GM15510 (cell line): ENCODE data around the gene ACSS3.

Source experiments
- POLR2A ChIP-seq: IDR thresholded peaks from 3 replicates; pipeline ENCODE4 v1.6.1; 2011; ENCODE audit warnings: borderline replicate concordance; ENCODE audit not compliant: insufficient read length; ENCODE audit errors: extremely low read depth

Gene ACSS3

DNA sequence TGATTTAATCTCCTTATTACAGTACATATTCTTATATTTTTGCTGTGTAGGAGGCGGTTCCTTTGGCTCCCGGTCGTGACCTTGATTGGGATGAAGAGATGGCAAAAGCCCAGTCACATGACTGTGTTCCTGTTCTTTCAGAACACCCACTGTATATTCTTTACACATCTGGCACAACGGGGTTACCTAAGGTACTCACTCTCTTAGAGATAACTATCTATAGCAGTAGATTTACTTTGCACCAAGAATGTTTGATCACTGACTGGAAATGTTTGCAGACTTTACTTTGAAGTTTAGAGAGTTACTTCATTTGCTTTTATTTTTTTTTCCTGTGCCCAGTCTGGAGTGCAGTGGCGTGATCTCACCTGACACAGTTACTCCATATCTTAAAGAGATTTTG, 65.2 kb downstream of the ACSS3 start:
- TF ChIP-seq POLR2A: no peak

DNA sequence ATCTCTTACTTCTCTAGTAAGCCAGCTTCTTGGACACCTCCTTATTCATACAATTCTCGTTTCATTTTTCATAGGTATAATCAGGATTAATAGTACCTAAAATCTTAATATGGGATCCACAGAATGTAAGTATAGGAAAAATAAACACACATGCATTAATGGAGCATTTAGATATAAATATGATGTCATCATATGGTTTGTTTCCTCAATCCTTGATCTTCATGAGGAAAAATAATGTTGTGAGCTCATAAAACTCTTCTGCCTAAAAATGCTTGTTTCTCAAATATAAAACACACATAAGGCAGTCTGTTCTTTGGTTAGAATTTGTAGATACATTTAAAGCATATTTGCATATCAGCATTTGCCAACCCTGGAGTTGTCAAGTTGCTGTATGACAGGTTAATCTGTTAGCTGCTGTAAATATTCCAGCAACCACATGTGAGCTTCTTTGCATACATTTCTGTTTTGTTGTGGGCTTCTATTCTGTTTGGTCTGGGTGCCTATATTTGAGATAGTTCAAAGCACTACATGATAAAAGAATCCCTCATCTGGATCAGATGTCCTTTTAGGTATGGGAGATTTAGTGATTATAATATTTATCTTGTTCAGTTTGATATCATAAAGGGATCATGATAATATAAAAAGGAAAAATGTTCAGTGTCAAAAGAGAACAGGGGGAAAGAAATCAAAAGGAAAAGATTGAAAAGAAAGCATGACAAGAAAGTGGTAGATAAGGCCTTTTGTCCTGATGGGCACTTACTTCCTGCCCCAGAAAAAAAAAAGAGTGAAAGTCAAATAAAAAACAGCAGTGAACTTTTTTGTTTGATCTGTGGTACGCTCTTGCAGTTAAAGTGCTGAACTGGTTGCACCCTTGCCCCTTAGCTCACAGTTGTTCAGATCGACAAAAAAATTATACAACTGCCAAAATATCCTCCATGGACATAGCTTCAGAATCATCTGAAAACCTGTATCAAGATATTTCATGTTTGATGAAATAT, 68.6 kb downstream of the ACSS3 start:
- no peak for TF ChIP-seq POLR2A

DNA sequence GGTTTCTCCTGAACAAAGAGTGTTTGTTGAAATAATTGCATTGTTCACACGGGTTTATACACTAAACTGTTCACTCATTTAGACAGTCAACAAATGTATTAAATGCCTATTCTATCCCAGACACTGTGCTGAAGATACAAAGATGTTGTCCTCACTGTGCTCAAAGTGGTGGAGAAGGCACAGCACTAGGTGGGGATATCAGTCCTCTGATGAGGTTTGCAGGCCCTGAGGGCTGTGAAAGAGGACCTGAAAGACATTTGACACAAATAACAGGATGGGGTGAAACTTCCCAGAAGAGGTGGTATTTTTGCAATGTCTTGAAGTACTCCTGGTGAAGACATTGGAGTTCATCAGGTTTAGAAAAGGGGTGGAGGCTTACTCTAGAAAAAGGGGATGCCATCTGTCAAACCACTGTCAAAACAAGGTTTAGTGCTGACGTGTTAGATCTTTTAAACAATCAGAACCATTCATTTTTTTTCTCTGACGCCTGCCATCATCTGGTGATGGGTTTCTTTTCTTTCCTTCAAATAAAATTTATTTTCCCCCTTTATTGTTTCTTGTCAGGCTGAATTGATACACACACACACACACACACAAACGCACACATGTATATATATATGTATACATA, 69.5 kb downstream of the ACSS3 start:
- TF ChIP-seq POLR2A: no peak

DNA sequence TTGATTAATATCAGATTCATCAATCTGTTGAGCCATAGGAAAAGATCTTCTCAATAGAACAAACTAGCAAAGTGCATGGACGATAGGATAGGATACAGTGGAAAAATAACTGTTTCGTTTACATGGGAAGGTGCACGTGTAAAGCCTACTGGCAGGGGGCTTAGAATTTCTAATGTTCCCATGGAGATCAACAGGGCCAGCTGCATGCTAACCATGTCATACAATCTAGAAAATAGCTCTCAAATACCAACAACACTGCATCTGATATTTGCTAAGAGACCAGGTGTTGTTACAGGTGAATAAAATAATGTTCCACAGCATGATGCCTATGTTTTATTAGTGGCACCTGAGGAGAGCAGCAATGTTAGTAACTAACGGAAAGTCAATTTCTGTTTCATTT, 72.5 kb downstream of the ACSS3 start:
- no peak for TF ChIP-seq POLR2A

DNA sequence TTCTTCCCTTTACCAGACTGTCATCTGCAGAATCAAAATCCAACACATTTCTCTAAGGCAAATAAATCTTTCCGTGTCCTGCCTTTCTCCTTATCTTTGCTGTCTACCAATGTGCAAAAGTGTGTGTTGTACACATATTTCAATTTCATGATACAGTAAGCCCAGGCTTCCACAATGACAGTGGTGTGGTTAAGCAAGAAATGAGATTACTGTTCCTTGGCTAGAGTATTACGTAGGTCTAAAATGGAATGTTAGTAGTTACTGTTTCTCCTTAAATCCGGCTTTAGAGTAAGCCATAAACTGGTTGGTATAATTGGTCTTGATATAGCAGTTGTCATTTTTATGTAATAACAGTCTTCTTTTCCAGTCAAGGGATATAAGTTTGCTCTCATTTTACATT, 82.0 kb downstream of the ACSS3 start:
- no peak for TF ChIP-seq POLR2A

DNA sequence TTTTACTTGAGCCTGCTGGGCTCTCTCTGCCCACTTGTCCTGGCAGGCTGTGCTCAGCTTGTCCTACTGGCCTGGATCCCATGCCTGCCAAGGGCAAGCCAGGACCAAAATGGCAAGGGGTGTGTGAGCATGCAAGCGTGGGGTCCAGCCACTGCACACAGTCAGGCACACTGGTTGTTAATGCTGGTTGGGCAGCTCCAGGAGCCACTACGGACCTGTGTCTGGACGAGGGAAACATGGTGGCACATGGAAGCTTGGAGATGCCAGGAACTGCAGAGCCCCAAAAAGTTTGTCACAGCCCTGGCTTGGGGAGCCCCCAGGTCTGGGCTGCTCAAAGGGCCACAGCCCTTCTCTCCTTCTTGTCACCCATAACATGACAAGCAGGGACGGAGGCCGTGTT, 83.8 kb downstream of the ACSS3 start:
- TF ChIP-seq POLR2A: no peak

DNA sequence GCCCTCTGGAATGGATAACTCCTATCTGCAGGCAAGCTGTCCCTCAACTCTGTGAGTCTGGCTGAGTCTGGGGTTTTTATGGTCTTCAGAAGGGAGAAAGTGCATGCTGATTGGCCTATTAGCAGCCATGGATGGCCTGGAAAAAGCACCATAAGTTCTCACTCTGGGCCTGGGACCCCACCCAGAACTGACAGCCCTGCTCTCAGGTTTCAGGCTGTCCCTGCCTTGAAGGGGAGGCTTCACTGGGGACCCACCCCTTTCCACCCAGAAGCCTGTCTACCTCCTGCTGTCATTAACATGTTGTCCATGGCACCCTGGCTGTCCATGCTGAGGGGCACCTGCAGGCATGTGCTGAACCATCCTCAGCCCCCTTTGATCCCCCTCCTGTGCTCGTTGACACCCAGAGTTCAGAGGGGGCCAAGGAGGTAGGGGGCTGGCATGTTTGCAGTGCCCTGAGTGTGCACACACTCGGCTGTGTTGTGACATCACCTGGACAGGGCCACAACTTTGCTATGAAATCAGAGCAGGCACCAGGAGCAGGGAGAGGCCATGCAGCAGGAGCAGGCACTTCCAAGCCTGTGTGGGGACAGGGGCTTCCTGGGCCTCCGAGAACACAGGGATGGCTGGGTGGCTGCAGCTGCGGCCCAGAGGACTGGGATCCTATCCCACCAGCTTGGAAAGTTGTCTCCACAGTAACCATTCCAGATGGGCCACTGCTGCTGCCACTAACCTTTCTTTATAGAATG, 84.7 kb downstream of the ACSS3 start:
- no peak for TF ChIP-seq POLR2A

DNA sequence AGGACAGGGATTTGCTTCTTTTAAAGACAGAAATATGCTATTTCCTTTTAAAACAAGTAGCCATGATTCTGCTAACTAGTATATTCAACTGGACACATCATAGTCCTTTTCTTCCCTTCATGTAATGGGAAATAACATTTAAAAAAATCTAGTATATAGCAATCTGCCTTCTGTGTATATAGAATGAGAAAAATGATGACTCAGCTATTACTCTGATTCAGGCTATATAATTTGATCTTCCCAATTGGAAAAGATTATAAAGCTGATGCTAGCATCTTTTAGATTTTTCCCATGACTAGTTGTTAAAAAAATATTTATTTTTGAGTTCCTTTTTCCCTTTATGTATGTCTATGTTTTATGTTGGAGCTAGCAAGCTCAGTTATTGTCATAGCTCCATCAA, 86.9 kb downstream of the ACSS3 start:
- no peak for TF ChIP-seq POLR2A

DNA sequence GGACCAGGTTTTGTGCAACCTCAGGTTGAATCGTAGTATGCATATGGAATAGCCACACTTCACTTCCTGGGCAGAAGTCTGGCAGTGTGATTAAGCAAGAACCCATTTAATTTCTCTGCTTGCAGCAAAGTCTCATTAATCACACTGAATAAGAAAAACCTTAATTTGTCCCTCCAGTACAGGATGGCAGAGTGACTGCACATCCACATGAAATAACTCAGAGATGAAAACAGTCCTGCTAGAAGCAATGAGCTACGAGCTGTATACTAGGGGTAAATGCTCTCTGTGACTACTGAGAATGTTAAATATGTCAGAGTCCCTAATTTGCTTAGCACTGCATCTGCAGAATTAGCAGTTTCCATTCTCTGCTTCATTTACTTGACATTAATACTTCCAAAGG, 88.9 kb downstream of the ACSS3 start:
- TF ChIP-seq POLR2A: no peak

DNA sequence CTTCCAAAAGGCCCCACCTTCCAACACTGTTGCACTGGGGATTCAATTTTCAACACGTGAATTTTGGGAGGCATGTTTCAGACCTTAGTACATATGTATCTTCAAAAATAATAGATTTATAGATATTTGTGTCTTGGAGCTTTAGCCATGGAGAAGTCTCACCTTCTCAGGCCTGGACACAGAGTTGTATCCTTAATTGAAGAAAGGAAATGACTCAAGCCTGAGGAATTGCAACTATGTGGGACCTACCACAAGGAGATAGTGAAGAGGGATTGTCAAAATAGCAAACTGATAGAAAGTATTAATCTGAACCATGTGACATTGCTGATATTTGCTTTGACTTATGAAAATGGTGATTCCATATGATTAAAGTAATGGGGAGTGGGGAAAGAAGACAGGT, 89.8 kb downstream of the ACSS3 start:
- TF ChIP-seq POLR2A: no peak

DNA sequence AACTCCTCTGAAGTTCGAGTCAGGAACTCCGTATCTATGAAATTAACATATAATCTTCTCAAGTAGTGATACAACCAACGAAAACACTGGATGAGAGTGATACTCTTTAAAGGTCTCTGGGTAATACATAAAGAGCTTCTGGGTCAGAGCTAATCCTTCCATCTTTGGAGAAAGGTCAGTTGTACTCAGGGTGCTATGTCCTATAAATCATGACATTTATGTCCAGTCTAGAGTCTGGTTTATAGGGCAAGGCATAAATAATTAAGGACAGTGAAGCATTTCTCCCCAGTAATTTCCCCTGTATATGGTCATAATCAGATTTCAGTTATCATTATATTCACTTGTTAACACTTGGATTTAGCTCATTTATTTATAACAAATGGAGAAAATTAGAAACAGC, 90.6 kb downstream of the ACSS3 start:
- TF ChIP-seq POLR2A: no peak

DNA sequence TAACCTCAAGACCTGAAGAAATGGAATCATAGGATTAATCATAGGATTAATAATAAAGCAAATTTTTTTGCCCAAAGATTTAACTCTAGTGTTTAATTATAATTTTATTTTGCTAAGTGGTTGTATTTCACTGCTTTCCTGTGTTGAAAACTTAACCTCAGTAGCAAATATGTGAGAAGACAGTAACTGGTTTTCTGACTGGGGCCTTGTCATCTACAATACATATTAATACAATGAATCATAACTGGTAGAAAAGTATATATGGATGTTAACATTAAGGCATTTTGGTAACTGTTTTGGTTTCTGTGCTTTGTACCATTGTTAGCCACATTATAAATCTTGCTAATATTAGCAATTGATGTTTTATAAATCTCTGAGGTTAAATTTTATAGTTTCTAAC, 92.2 kb downstream of the ACSS3 start:
- TF ChIP-seq POLR2A: no peak

DNA sequence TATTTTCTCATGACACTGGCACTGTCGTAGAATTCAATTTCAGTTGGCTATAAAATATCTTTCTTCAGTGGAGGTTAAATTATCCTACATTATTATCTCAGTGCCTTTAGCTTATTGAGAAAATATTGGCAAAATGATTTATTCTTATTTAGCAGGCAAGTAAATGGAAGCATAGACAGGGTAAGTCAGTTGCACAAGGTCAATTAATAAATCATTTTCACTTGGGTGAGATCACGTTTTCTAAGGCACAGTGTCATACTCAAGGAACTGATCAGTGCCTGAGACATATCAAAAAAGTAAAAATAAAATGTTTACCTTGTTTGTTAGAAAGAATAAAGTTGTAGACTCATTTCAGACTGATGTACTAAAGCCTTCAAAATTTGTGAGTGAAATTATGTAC, 95.0 kb downstream of the ACSS3 start:
- TF ChIP-seq POLR2A: no peak

DNA sequence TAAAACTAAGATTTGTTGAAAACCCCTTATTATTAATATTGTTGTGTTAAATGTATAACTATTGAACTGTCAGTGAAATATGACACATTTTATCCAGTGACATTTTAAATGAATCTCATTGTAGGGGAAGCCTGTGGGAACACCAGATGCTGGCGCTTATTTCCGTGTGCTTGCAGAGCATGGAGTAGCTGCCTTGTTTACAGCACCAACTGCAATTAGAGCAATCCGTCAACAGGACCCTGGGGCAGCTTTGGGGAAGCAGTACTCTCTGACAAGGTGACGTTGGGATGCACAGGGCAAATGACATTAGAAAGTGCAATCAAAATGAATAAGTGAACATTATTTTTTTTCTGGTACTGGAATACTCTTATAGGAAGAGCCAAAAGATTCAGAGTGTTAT, 96.8 kb downstream of the ACSS3 start:
- TF ChIP-seq POLR2A: no peak

DNA sequence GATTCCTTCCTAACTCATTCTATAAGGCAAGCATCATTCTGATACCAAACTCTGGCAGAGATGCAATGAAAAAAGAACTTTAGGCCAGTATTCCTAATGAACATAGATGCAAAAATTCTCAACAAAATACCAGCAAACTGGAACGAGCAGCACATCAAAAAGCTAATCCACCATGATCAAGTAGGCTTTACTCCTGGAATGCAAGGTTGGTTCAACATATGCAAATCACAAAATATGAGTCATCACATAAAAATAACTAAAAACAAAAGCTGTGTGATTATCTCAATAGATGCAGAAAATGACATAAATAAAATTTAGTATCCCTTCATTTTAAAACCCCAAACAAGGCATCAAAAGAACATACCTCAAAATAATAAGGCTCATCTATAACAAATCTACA, 98.9 kb downstream of the ACSS3 start:
- TF ChIP-seq POLR2A: no peak

DNA sequence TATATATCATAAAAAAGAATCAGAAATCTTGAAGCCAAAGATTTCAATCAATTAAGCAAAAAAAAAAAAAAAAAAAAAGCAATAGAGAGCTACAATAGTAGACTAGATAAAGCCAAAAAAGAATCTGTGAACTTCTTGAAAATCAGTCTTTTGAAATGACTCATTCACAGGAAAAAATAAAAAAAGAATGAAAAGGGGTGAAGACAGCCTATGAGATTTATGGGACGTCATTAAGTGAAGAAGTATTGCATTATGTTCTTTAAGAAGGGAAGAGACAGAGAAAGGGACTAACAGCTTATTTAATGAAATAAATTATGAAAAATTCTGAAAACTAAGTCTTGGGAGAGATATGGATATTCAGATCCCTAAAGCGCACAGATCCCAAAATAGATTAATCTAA, 103.8 kb downstream of the ACSS3 start:
- TF ChIP-seq POLR2A: no peak

DNA sequence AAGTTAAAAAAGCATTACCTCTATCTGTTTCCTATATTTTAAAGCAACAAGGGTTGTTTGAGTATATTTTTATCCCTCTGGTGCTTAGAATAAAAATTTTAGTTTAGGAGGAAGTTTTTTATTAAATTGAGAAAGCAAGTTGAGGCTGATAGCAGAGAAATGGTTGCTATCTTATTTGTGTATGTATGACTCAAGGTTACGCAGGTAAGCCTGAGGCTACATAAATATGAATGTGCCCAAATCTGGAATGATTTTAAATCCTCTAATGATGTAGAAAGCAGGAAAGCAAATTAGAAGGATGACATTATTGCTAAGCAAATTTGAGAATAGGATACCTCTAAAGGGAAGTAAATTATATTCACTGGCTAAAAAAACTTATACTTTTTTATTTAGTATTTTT, 109.8 kb downstream of the ACSS3 start:
- TF ChIP-seq POLR2A: no peak

DNA sequence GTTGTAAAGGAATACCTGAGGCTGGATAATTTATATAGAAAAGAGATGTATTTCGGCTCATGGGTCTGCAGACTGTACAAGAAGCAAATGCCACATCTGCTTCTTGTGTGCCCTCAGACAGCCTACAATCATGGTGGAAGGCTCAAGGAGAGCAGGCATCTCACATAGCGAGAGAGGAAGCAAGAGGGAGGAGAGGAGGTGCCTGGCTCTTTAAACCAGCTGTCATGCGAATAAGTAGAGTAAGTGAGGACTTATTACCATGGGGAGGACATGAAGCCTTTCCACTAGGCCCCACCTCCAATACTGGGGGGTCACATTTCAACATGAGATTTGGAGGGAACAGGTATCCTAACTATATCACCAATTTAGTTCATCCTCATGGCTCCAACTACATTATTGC, 118.7 kb downstream of the ACSS3 start:
- no peak for TF ChIP-seq POLR2A
